Parathyroid adenoma (tissue), 2 donors: ENCODE data around the gene BTNL8.

Source experiments
- H2AFZ ChIP-seq: fragments of 300-600 bp; sonication (generic); one replicate; pipeline ENCODE4 v1.7.0; 2017; ENCODE audit warnings: antibody characterized with exemption, mild to moderate bottlenecking
- H3K27ac ChIP-seq: fragments of 300-600 bp; sonication (generic); one replicate; pipeline ENCODE4 v1.7.0; 2017
- H3K27me3 ChIP-seq: fragments of 300-600 bp; sonication (generic); one replicate; pipeline ENCODE4 v1.7.0; 2017; ENCODE audit warnings: low read length; ENCODE audit not compliant: control insufficient read depth, insufficient read depth
- H3K36me3 ChIP-seq: fragments of 300-600 bp; sonication (generic); one replicate; pipeline ENCODE4 v1.7.0; 2017; ENCODE audit warnings: low read length; ENCODE audit not compliant: control insufficient read depth, insufficient read depth
- H3K4me1 ChIP-seq: fragments of 300-600 bp; sonication (generic); one replicate; pipeline ENCODE4 v1.7.0; 2017; ENCODE audit warnings: control low read depth
- H3K4me2 ChIP-seq: fragments of 300-600 bp; sonication (generic); one replicate; pipeline ENCODE4 v1.7.0; 2017; ENCODE audit warnings: low read length
- H3K4me3 ChIP-seq: fragments of 300-600 bp; sonication (generic); one replicate; pipeline ENCODE4 v1.7.0; 2017; ENCODE audit warnings: low read depth, low read length
- H3K79me2 ChIP-seq: fragments of 300-600 bp; sonication (generic); one replicate; pipeline ENCODE4 v1.7.0; 2017; ENCODE audit warnings: control low read depth
- H3K9ac ChIP-seq: fragments of 300-600 bp; sonication (generic); one replicate; pipeline ENCODE4 v1.7.0; 2017; ENCODE audit warnings: mild to moderate bottlenecking
- H3K9me3 ChIP-seq: fragments of 300-600 bp; sonication (generic); one replicate; pipeline ENCODE4 v1.7.0; 2017; ENCODE audit warnings: low read length; ENCODE audit not compliant: control insufficient read depth
- TF ChIP-seq, protein P1 (sequence below): fragments of 300-600 bp; sonication (generic); IDR thresholded peaks from one replicate; pipeline ENCODE4 v1.7.0; 2017; ENCODE audit warnings: antibody characterized with exemption, mild to moderate bottlenecking
- donor health status: primary hyperparathyroidism.

The BTNL8 gene

DNA sequence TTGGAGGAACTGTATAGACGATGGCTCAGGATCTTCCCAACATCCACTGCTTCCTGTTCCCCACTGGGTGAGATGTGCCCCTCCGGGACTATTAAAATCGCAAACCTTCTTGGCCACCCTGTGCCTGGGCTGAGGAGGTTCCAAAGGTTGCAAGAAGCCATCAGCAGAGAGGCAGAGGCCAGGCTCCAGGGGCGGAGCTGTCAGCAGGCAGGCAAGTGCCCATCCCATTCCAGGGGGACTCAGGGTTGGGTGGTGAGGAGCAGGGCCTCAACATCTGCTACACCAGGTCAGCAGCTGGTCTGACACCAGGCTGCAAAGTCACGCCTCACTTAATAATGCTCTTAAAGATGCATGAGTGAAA, 91.9 kb downstream of the BTNL8 start:
- TF ChIP-seq, protein P1, sequence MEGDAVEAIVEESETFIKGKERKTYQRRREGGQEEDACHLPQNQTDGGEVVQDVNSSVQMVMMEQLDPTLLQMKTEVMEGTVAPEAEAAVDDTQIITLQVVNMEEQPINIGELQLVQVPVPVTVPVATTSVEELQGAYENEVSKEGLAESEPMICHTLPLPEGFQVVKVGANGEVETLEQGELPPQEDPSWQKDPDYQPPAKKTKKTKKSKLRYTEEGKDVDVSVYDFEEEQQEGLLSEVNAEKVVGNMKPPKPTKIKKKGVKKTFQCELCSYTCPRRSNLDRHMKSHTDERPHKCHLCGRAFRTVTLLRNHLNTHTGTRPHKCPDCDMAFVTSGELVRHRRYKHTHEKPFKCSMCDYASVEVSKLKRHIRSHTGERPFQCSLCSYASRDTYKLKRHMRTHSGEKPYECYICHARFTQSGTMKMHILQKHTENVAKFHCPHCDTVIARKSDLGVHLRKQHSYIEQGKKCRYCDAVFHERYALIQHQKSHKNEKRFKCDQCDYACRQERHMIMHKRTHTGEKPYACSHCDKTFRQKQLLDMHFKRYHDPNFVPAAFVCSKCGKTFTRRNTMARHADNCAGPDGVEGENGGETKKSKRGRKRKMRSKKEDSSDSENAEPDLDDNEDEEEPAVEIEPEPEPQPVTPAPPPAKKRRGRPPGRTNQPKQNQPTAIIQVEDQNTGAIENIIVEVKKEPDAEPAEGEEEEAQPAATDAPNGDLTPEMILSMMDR = no peak
- no peak overlapping the region for H3K9ac ChIP-seq
- H3K27ac ChIP-seq = no peak overlapping the region
- H3K27me3 ChIP-seq = no peaks in the 10 kb centered on the region
- H3K9me3 ChIP-seq = no peaks in the 10 kb centered on the region
- no peak overlapping the region for H3K4me2 ChIP-seq
- H3K36me3 ChIP-seq = no peaks in the 10 kb centered on the region
- no peaks in the 10 kb centered on the region for H3K79me2 ChIP-seq
- H2AFZ ChIP-seq = no peak overlapping the region
- H3K4me1 ChIP-seq = no peaks in the 10 kb centered on the region
- H3K4me3 ChIP-seq = no peak overlapping the region
